ENCODE results near the gene MAP3K5. TPM values are rescaled to one million over a fixed set of nuclear protein-coding genes. Genes with fewer than 3 reads are reported as not detected.
A peak's percentile ranks its signal among the peaks of the same experiment; 100 is the strongest.

Gene MAP3K5
- total and polyA plus RNA-seq, 12 donors: 41.9 to 306 (median 215) TPM

DNA sequence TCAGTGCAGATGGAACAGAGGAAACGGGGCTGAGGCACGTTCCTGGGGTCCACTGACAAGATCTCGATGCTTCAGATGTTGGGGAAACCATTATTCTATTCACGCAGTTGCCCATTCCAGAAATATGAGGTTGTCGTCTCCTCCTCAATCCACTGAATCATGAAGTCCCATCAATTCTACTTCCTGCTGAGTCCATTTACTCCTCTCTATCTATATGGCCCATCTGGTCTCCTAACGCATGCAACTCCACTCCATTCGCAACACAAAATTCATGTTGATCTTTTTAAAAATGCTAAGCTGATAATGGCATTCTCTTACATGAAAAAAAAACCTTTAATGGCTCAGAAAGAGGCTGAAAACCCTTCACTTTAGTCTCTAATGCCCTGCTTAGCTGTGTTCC, 37.5 kb downstream of the MAP3K5 start:
- Histone ChIP-seq H3K4me3 (no peak overlapping the region), H3K36me3 (replicated peaks in 1 of 2) (no peaks in the 10 kb centered on the region), H3K27ac (peak overlapping the region in 1 of 5 donors; percentile 19), H3K4me1 (replicated peaks in 1 of 2) (peaks cover 38 to 84% of the 10 kb centered on the region in 2 donors), H3K27me3 (no peaks in the 10 kb centered on the region), H3K9me3 (replicated peaks in 1 of 3) (no peaks in the 10 kb centered on the region)
- intact Hi-C loops (cut with DNase I): no loop called here
- TF ChIP-seq POLR2A (IDR thresholded peaks at IDR 0.05): no peak
- TF ChIP-seq, protein P1, sequence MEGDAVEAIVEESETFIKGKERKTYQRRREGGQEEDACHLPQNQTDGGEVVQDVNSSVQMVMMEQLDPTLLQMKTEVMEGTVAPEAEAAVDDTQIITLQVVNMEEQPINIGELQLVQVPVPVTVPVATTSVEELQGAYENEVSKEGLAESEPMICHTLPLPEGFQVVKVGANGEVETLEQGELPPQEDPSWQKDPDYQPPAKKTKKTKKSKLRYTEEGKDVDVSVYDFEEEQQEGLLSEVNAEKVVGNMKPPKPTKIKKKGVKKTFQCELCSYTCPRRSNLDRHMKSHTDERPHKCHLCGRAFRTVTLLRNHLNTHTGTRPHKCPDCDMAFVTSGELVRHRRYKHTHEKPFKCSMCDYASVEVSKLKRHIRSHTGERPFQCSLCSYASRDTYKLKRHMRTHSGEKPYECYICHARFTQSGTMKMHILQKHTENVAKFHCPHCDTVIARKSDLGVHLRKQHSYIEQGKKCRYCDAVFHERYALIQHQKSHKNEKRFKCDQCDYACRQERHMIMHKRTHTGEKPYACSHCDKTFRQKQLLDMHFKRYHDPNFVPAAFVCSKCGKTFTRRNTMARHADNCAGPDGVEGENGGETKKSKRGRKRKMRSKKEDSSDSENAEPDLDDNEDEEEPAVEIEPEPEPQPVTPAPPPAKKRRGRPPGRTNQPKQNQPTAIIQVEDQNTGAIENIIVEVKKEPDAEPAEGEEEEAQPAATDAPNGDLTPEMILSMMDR (IDR thresholded peaks at IDR 0.05): no peak
- 85 to 99% (median 91%) methylated on average over 7 of the region's 7 CpGs for WGBS, 4 donors
- no peak for DNase-seq

DNA sequence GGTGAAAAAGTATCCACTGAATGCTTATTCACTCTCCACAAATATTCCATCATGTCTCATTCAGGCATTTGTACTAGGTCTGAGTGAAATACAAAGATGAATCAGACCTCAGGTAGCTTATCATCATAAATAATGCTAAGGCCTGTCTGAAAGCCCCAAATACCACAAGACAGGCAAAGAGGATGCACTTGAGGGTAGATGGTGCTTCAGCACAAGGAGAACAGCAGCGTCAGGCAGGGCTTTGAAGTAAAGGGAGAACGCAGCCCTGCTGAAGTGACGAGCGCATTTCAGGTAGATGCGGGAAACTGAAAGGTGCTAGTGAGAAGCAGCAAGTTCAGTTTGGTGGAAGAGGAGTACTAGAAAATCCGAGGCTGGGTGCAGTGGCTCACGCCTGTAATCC, 38.7 kb downstream of the MAP3K5 start:
- Histone ChIP-seq H3K9me3 (replicated peaks in 1 of 3) (no peaks in the 10 kb centered on the region), H3K27ac (no peak overlapping the region), H3K36me3 (replicated peaks in 1 of 2) (no peaks in the 10 kb centered on the region), H3K4me1 (replicated peaks in 1 of 2) (peaks cover 38 to 85% of the 10 kb centered on the region in 2 donors), H3K4me3 (no peak overlapping the region), H3K27me3 (no peaks in the 10 kb centered on the region)
- intact Hi-C loops (cut with DNase I): no loop called here
- 79 to 92% (median 86%) methylated on average over 7 of the region's 7 CpGs for WGBS, 4 donors
- TF ChIP-seq, protein P1 (IDR thresholded peaks at IDR 0.05): no peak
- no peak for TF ChIP-seq POLR2A (IDR thresholded peaks at IDR 0.05)
- DNase-seq: no peak

DNA sequence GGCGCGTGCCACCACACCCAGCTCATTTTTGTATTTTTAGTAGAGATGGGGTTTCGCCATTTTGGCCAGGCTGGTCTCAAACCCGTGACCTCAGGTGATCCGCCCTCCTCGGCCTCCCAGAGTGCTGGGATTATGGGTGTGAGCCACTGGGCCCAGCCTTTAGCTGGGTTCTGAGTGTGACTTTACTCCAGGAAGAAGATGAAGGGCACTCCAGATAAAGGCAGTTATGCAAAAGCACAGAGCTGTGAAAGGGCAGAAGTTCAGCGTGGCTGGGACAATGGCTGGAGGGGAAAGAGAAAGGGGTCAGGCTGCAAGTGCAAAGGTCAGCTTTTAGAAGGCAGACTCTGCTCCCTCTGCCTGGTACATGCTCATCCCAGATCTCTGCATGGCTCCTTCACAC, 39.7 kb downstream of the MAP3K5 start:
- intact Hi-C loops (cut with DNase I): no loop called here
- peak overlapping the region in 2 of 5 donors; percentile 36 to 45 for H3K27ac ChIP-seq

DNA sequence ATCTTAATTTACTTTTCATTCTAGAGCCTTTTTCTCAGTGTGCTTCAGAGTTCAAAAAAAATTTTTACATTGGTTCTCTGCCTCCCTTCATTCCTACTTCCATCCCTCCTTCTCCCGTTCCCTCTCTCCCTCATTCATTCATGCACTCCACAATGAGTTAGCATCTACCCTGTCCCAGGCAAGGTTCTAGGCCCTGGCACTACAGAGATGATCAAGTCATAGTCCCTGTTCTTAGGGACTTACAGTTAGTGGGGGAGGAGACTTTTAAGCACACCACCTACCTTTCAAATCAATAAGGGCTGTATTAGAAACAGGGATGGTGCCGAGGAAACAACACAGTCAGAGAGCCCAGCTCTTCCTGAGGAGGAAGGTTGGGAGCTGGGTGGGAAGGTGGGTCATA, 40.3 kb downstream of the MAP3K5 start:
- DNase-seq: no peak
- intact Hi-C loops (cut with DNase I): no loop called here
- H3K27ac ChIP-seq: peak overlapping the region in 4 of 5 donors; percentile 11 to 45 (median 30)
- H3K4me3 ChIP-seq: no peak overlapping the region
- peaks cover 35 to 87% of the 10 kb centered on the region in 2 donors for H3K4me1 ChIP-seq (replicated peaks in 1 of 2)
- H3K27me3 ChIP-seq: no peaks in the 10 kb centered on the region
- H3K36me3 ChIP-seq (replicated peaks in 1 of 2): no peaks in the 10 kb centered on the region
- 81 to 92% (median 85%) methylated on average over 2 of the region's 2 CpGs for WGBS, 4 donors
- H3K9me3 ChIP-seq (replicated peaks in 1 of 3): no peaks in the 10 kb centered on the region
- TF ChIP-seq POLR2A (IDR thresholded peaks at IDR 0.05): no peak
- TF ChIP-seq, protein P1 (IDR thresholded peaks at IDR 0.05): no peak

More for the DNA sequence above, 39.7 kb downstream of the MAP3K5 start:
- TF ChIP-seq, protein P1 (IDR thresholded peaks at IDR 0.05): no peak
- no peak for TF ChIP-seq POLR2A (IDR thresholded peaks at IDR 0.05)
- H3K4me1 ChIP-seq (replicated peaks in 1 of 2): peaks cover 38 to 87% of the 10 kb centered on the region in 2 donors
- no peak overlapping the region for H3K4me3 ChIP-seq
- H3K36me3 ChIP-seq (replicated peaks in 1 of 2): no peaks in the 10 kb centered on the region
- DNase-seq: no peak
- no peaks in the 10 kb centered on the region for H3K27me3 ChIP-seq
- WGBS, 4 donors: 76 to 85% (median 80%) methylated on average over 6 to 7 of the region's 7 CpGs
- no peaks in the 10 kb centered on the region for H3K9me3 ChIP-seq (replicated peaks in 1 of 3)

All from adrenal gland (tissue), 12 donors.